ENCODE measurements around the gene AEBP2.

DNA sequence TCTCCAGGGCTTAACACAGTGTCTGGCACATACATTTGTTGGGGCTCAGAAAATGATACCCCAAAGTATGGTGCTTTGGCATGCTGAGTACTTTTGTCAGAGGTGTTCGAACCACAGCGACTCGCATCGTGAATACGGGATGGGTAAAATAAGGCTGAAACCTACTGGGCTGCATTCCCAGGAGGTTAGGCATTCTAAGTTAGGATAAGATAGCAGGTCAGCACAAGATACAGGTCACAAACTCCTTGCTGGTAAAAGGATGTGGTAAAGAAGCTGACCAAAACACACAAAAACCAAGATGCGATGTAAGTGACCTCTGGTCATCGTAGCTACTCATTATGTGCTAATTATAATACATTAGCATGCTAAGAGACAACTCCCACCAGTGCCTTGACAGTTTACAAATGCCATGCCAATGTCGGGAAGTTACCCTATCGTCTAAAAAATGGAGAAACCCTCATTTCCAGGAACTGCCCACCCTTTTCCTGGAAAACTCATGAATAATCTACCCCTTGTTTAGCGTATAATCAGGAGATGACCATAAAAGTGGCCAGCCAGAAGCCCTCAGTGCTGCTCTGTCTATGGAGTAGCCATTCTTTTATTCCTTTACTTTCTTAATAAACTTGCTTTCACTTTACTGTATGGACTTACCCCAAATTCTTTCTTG lies 3.3 kb upstream of the AEBP2 start:
- TF ChIP-seq EZH2 (IDR thresholded peaks at IDR 0.05; ENCODE audit: insufficient read depth, poor library complexity, severe bottlenecking) (no peak), EZH2phosphoT487 (IDR thresholded peaks at IDR 0.05; ENCODE audit: insufficient read depth, low read depth) (no peak)
